ENCODE measurements around the gene DHX35. TPM values are rescaled to one million over a fixed set of nuclear protein-coding genes. Genes with fewer than 3 reads are reported as not detected.

Gene DHX35
- total RNA-seq, 1 experiment from 2014 or later = 15.9 TPM

- Histone ChIP-seq H3K4me3 (ENCODE audit: low read depth, low read length, poor library complexity, severe bottlenecking) (no peak overlapping the region), H3K27me3 (replicated peaks; ENCODE audit: insufficient read depth, low read depth, low read length, poor library complexity) (no peaks in the 10 kb centered on the region), H3K4me1 (ENCODE audit: insufficient read depth, low read length, poor library complexity, severe bottlenecking) (peaks cover 2% of the 10 kb centered on the region), H3K9me3 (ENCODE audit: low read depth, low read length, poor library complexity, severe bottlenecking) (no peaks in the 10 kb centered on the region), H3K27ac (ENCODE audit: low read depth, low read length, poor library complexity, severe bottlenecking) (no peak overlapping the region), H3K36me3 (ENCODE audit: insufficient read depth, low read length, poor library complexity, severe bottlenecking) (peaks cover 51% of the 10 kb centered on the region)
- no TSS peak for BruUV-seq (replicated peaks)
- TF ChIP-seq EZH2 (IDR thresholded peaks at IDR 0.05; ENCODE audit: borderline replicate concordance, low read depth, low read length, poor library complexity, severe bottlenecking) = no peak
- TF ChIP-seq CTCF (conservative IDR thresholded peaks at IDR 0.05; ENCODE audit: low read depth, low read length) = no peak
- DNase-seq (ENCODE audit: low spot score) = no peak
- ChIA-PET POLR2A (ENCODE audit: low non-redundant PET) (interaction anchor here (0.6 to 0.8 kb wide), 2 partner anchors 68 to 1186 kb away, joined by 6 read pairs; no protein-coding TSS in a partner anchor), CTCF (no interaction called here)
- intact Hi-C loops (cut with micrococcal nuclease; ENCODE audit: unreplicated experiment) = no loop called here
These were observed 27.6 kb upstream of the DHX35 start for GRCh38 chr20:38934530-38934929.

GRCh38 chr20:38935285-38935684, 26.9 kb upstream of the DHX35 start:
- Histone ChIP-seq H3K27ac (ENCODE audit: low read depth, low read length, poor library complexity, severe bottlenecking) (no peak overlapping the region), H3K4me1 (ENCODE audit: insufficient read depth, low read length, poor library complexity, severe bottlenecking) (peaks cover 5% of the 10 kb centered on the region), H3K27me3 (replicated peaks; ENCODE audit: insufficient read depth, low read depth, low read length, poor library complexity) (no peaks in the 10 kb centered on the region), H3K36me3 (ENCODE audit: insufficient read depth, low read length, poor library complexity, severe bottlenecking) (peaks cover 50% of the 10 kb centered on the region), H3K9me3 (ENCODE audit: low read depth, low read length, poor library complexity, severe bottlenecking) (no peaks in the 10 kb centered on the region), H3K4me3 (ENCODE audit: low read depth, low read length, poor library complexity, severe bottlenecking) (no peak overlapping the region)
- TF ChIP-seq EZH2 (IDR thresholded peaks at IDR 0.05; ENCODE audit: borderline replicate concordance, low read depth, low read length, poor library complexity, severe bottlenecking) (no peak), CTCF (conservative IDR thresholded peaks at IDR 0.05; ENCODE audit: low read depth, low read length) (no peak)
- BruUV-seq (replicated peaks) = no TSS peak
- CTCF ChIA-PET = no interaction called here
- no peak for DNase-seq (ENCODE audit: low spot score)
- POLR2A ChIA-PET (ENCODE audit: low non-redundant PET) = no interaction called here
- intact Hi-C loops (cut with micrococcal nuclease; ENCODE audit: unreplicated experiment) = no loop called here

GRCh38 chr20:38935967-38936407, 26.2 kb upstream of the DHX35 start:
- no peaks in the 10 kb centered on the region for H3K9me3 ChIP-seq (ENCODE audit: low read depth, low read length, poor library complexity, severe bottlenecking)
- H3K4me3 ChIP-seq (ENCODE audit: low read depth, low read length, poor library complexity, severe bottlenecking) = no peak overlapping the region
- TF ChIP-seq EZH2 (IDR thresholded peaks at IDR 0.05; ENCODE audit: borderline replicate concordance, low read depth, low read length, poor library complexity, severe bottlenecking) = no peak
- TF ChIP-seq CTCF (conservative IDR thresholded peaks at IDR 0.05; ENCODE audit: low read depth, low read length) = no peak
- H3K36me3 ChIP-seq (ENCODE audit: insufficient read depth, low read length, poor library complexity, severe bottlenecking) = peaks cover 48% of the 10 kb centered on the region
- POLR2A ChIA-PET (ENCODE audit: low non-redundant PET) = no interaction called here
- no peaks in the 10 kb centered on the region for H3K27me3 ChIP-seq (replicated peaks; ENCODE audit: insufficient read depth, low read depth, low read length, poor library complexity)
- H3K27ac ChIP-seq (ENCODE audit: low read depth, low read length, poor library complexity, severe bottlenecking) = no peak overlapping the region
- CTCF ChIA-PET = no interaction called here
- DNase-seq (ENCODE audit: low spot score) = no peak
- BruUV-seq (replicated peaks) = no TSS peak
- intact Hi-C loops (cut with micrococcal nuclease; ENCODE audit: unreplicated experiment) = no loop called here
- H3K4me1 ChIP-seq (ENCODE audit: insufficient read depth, low read length, poor library complexity, severe bottlenecking) = peaks cover 5% of the 10 kb centered on the region

Data from A673 (cell line).